NCI-H345 treated with DMSO at 0.1 percent for 48 hours (cell line): ENCODE data around the gene IFI6.

Experiments used
- DNase-seq: peaks from one replicate; lab custom pipeline; 2025; ENCODE audit not compliant: unreplicated experiment; lab: John Stamatoyannopoulos, UW

IFI6 gene

GRCh38 chr1:27676410-27676809 is 4.4 kb upstream of the IFI6 start:
- DNase-seq = no peak

GRCh38 chr1:27672750-27673112 is 739 bp upstream of the IFI6 start:
- no peak for DNase-seq

GRCh38 chr1:27669876-27670275 is 2.1 kb downstream of the IFI6 start:
- no peak for DNase-seq

- peak; percentile 61 for DNase-seq
Observed at GRCh38 chr1:27668808-27669723, 2.9 kb downstream of the IFI6 start.

- DNase-seq = no peak
Observed at GRCh38 chr1:27668121-27668807, 3.7 kb downstream of the IFI6 start.

- no peak for DNase-seq
Observed at GRCh38 chr1:27666791-27667254, 5.2 kb downstream of the IFI6 start.

- no peak for DNase-seq
Observed at GRCh38 chr1:27666294-27666693, 5.7 kb downstream of the IFI6 start.

GRCh38 chr1:27665016-27665651 is 6.9 kb downstream of the IFI6 start:
- DNase-seq = no peak

GRCh38 chr1:27664291-27664690 is 7.7 kb downstream of the IFI6 start:
- DNase-seq = no peak

- DNase-seq = peak; percentile 59
Observed at GRCh38 chr1:27662707-27663393, 9.1 kb downstream of the IFI6 start.

GRCh38 chr1:27662261-27662660 is 9.7 kb downstream of the IFI6 start:
- no peak for DNase-seq

GRCh38 chr1:27661412-27662075 is 10.4 kb downstream of the IFI6 start:
- no peak for DNase-seq

GRCh38 chr1:27660300-27660835 is 11.6 kb downstream of the IFI6 start:
- DNase-seq = no peak

GRCh38 chr1:27659497-27660299 is 12.3 kb downstream of the IFI6 start:
- DNase-seq = peak; percentile 70

GRCh38 chr1:27658951-27659496 is 13.0 kb downstream of the IFI6 start:
- DNase-seq = no peak

GRCh38 chr1:27656157-27656893 is 15.7 kb downstream of the IFI6 start:
- DNase-seq = no peak

- DNase-seq = no peak
Observed at GRCh38 chr1:27655151-27655937, 16.6 kb downstream of the IFI6 start.
